ENCODE data around the gene TFDP2.

Gene TFDP2

DNA sequence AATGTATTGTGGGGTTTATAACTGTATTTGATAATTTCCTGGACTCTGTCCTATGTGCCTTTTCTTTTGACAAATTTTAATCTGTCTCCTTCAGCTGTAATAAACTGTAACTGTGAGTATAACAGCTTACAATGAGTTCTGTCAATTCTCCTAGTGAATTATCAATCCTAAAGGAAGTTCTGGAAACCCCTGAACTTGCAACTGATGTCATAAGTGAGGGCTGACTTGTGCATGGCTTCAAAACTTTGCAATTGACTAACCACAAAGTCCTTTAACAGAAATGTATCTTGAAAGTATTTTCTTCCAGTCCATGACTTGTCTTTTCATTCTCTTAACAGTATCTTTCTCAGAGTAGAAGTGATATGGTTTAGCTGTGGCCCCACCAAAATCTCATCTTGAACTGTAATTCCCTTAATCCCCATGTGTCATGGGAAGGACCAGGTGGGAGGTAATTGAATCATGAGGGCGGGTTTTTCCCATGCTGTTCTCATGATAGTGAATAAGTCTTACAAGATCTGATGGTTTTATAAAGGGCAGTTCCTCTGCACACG is 108.3 kb downstream of the TFDP2 start:
- no peak overlapping the region for H3K9ac ChIP-seq (ENCODE audit: low read length)
- no peaks in the 10 kb centered on the region for H3K4me1 ChIP-seq (ENCODE audit: control insufficient read depth, insufficient read depth, low read depth, low read length)
- no peak overlapping the region for H3K23ac ChIP-seq (ENCODE audit: low read length in 2 of 2)
- H2BK5ac ChIP-seq (ENCODE audit: low read depth, low read length, poor library complexity, severe bottlenecking): no peak overlapping the region
- no peaks in the 10 kb centered on the region for H3K9me3 ChIP-seq (ENCODE audit: control insufficient read depth, low read length)
- H4K91ac ChIP-seq (ENCODE audit: low read length): no peak overlapping the region
- H2BK12ac ChIP-seq (ENCODE audit: low read length in 2 of 2): no peak overlapping the region
- no peak overlapping the region for H3K18ac ChIP-seq (ENCODE audit: low read depth in 1 of 2, low read length in 2 of 2)
- peaks cover 0 to 6% of the 10 kb centered on the region in 2 experiments for H3K36me3 ChIP-seq (ENCODE audit: control insufficient read depth in 1 of 2, insufficient read depth in 2 of 2, low read depth in 1 of 2, low read length in 2 of 2)
- DNase-seq: no peak
- no peaks in the 10 kb centered on the region for H3K27me3 ChIP-seq (ENCODE audit: control insufficient read depth in 1 of 2, insufficient read depth in 1 of 2, low read length in 2 of 2)
- 100% methylated on average over 2 of the region's 2 CpGs for whole genome bisulfite sequencing
- H3K27ac ChIP-seq (ENCODE audit: low read length, poor library complexity, severe bottlenecking): no peak overlapping the region
- H4K8ac ChIP-seq (ENCODE audit: low read length): no peak overlapping the region
- H2BK15ac ChIP-seq (ENCODE audit: low read depth, poor library complexity, severe bottlenecking): no peak overlapping the region
- H3K4ac ChIP-seq (ENCODE audit: low read depth in 1 of 2, low read length in 2 of 2): no peak overlapping the region
- no peak overlapping the region for H3K14ac ChIP-seq (ENCODE audit: low read length in 2 of 2)
- peaks cover 3% of the 10 kb centered on the region for H3K79me1 ChIP-seq (replicated peaks; ENCODE audit: low read length, poor library complexity, severe bottlenecking)
- no peak overlapping the region for H2BK120ac ChIP-seq (ENCODE audit: low read depth, low read length)
- H3K4me2 ChIP-seq (ENCODE audit: low read length, poor library complexity, severe bottlenecking): no peak overlapping the region
- H3K4me3 ChIP-seq (ENCODE audit: insufficient read depth in 1 of 2, low read depth in 1 of 2, low read length in 2 of 2): no peak overlapping the region
- H2AFZ ChIP-seq (ENCODE audit: low read depth, low read length): no peak overlapping the region
- no peak overlapping the region for H2AK5ac ChIP-seq (ENCODE audit: low read length, severe bottlenecking)

DNA sequence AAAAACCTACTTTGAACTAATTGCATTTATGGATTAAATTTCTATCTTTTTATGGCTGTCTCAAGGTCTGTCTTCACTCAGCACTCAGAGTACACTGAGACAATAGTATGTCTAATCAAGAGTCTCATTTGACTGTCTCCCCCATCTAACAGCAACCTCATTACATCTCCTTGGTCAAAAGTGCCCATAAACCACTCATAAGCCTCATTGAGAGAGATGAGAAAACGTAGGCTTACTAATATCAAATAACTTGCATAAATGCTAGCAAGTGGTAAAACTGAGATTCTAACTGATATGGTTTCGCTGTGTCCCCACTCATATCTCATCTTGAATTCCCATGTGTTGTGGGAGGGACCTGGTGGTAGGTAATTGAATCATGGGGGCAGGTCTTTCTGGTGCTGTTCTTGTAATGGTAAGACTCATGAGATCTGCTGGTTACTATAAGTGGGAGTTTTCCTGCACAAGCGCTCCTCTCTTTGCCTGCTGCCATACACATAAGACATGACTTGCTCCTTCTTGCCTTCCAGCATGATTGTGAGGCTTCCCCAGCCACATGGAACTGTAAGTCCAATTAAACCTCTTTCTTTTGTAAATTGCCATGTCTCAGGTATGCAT is 113.9 kb downstream of the TFDP2 start:
- Histone ChIP-seq H3K79me1 (replicated peaks; ENCODE audit: low read length, poor library complexity, severe bottlenecking) (peaks cover 3% of the 10 kb centered on the region), H2BK12ac (ENCODE audit: low read length in 2 of 2) (no peak overlapping the region), H3K36me3 (ENCODE audit: control insufficient read depth in 1 of 2, insufficient read depth in 2 of 2, low read depth in 1 of 2, low read length in 2 of 2) (no peaks in the 10 kb centered on the region), H3K18ac (ENCODE audit: low read depth in 1 of 2, low read length in 2 of 2) (no peak overlapping the region), H3K9me3 (ENCODE audit: control insufficient read depth, low read length) (no peaks in the 10 kb centered on the region), H3K4me2 (ENCODE audit: low read length, poor library complexity, severe bottlenecking) (no peak overlapping the region), H2BK5ac (ENCODE audit: low read depth, low read length, poor library complexity, severe bottlenecking) (no peak overlapping the region), H3K23ac (ENCODE audit: low read length in 2 of 2) (no peak overlapping the region), H2BK15ac (ENCODE audit: low read depth, poor library complexity, severe bottlenecking) (no peak overlapping the region), H3K9ac (ENCODE audit: low read length) (no peak overlapping the region), H3K27me3 (ENCODE audit: control insufficient read depth in 1 of 2, insufficient read depth in 1 of 2, low read length in 2 of 2) (no peaks in the 10 kb centered on the region), H4K91ac (ENCODE audit: low read length) (no peak overlapping the region), H2AK5ac (ENCODE audit: low read length, severe bottlenecking) (no peak overlapping the region), H4K8ac (ENCODE audit: low read length) (no peak overlapping the region), H3K4me3 (ENCODE audit: insufficient read depth in 1 of 2, low read depth in 1 of 2, low read length in 2 of 2) (no peak overlapping the region), H3K27ac (ENCODE audit: low read length, poor library complexity, severe bottlenecking) (no peak overlapping the region), H2BK120ac (ENCODE audit: low read depth, low read length) (no peak overlapping the region), H3K4me1 (ENCODE audit: control insufficient read depth, insufficient read depth, low read depth, low read length) (no peaks in the 10 kb centered on the region), H3K4ac (ENCODE audit: low read depth in 1 of 2, low read length in 2 of 2) (no peak overlapping the region), H2AFZ (ENCODE audit: low read depth, low read length) (no peak overlapping the region), H3K14ac (ENCODE audit: low read length in 2 of 2) (no peak overlapping the region)
- no peak for DNase-seq
- 86% methylated on average over 2 of the region's 3 CpGs for WGBS

DNA sequence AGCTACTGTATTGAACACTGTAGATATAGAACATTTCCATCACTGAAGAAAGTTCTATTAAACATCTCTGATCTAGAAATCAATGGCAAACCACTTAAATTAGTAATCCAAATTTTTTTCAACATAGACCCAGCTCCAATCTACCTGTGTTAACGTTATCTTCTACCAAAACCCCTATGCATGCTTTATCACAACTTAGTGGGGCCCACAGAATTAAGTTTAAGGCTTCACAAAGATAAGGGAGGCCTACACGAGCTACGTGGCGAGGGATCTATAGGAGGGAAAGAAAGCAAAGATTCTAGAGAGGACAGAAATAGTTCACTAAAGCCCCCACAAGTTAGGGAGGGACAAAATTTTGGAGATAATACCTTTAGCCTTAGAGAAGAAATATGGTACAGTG is 116.1 kb downstream of the TFDP2 start:
- DNase-seq: no peak
- no peaks in the 10 kb centered on the region for H3K9me3 ChIP-seq (ENCODE audit: control insufficient read depth, low read length)
- no peak overlapping the region for H4K91ac ChIP-seq (ENCODE audit: low read length)
- no peak overlapping the region for H4K8ac ChIP-seq (ENCODE audit: low read length)
- no peak overlapping the region for H2BK120ac ChIP-seq (ENCODE audit: low read depth, low read length)
- H3K27me3 ChIP-seq (ENCODE audit: control insufficient read depth in 1 of 2, insufficient read depth in 1 of 2, low read length in 2 of 2): no peaks in the 10 kb centered on the region
- H3K4ac ChIP-seq (ENCODE audit: low read depth in 1 of 2, low read length in 2 of 2): no peak overlapping the region
- H3K14ac ChIP-seq (ENCODE audit: low read length in 2 of 2): no peak overlapping the region
- no peak overlapping the region for H2BK12ac ChIP-seq (ENCODE audit: low read length in 2 of 2)
- H2BK5ac ChIP-seq (ENCODE audit: low read depth, low read length, poor library complexity, severe bottlenecking): no peak overlapping the region
- H3K4me2 ChIP-seq (ENCODE audit: low read length, poor library complexity, severe bottlenecking): no peak overlapping the region
- H3K9ac ChIP-seq (ENCODE audit: low read length): no peak overlapping the region
- H3K36me3 ChIP-seq (ENCODE audit: control insufficient read depth in 1 of 2, insufficient read depth in 2 of 2, low read depth in 1 of 2, low read length in 2 of 2): no peaks in the 10 kb centered on the region
- 88% methylated on average over 4 of the region's 4 CpGs for WGBS
- no peak overlapping the region for H3K23ac ChIP-seq (ENCODE audit: low read length in 2 of 2)
- H2AFZ ChIP-seq (ENCODE audit: low read depth, low read length): no peak overlapping the region
- H2BK15ac ChIP-seq (ENCODE audit: low read depth, poor library complexity, severe bottlenecking): no peak overlapping the region
- no peak overlapping the region for H2AK5ac ChIP-seq (ENCODE audit: low read length, severe bottlenecking)
- H3K27ac ChIP-seq (ENCODE audit: low read length, poor library complexity, severe bottlenecking): no peak overlapping the region
- H3K4me1 ChIP-seq (ENCODE audit: control insufficient read depth, insufficient read depth, low read depth, low read length): no peaks in the 10 kb centered on the region
- no peak overlapping the region for H3K18ac ChIP-seq (ENCODE audit: low read depth in 1 of 2, low read length in 2 of 2)
- H3K79me1 ChIP-seq (replicated peaks; ENCODE audit: low read length, poor library complexity, severe bottlenecking): peaks cover 2% of the 10 kb centered on the region
- H3K4me3 ChIP-seq (ENCODE audit: insufficient read depth in 1 of 2, low read depth in 1 of 2, low read length in 2 of 2): no peak overlapping the region

DNA sequence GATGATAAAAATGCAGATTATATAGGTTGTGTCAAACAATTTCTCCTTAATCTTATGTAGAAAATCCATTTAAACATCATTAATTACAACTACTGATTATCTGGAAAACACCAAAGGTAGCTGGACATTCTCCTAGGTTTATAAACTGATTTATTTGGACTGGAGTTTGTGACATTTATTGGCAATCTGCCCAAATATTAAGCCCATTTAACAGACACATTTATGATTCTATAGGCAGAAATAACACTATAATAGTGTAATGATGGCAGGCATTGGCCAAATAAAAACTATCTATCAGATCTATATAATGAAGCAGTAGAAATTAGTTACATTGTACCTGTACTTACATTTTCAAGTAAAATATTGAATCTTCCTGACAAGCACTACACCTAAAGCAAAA is 117.8 kb downstream of the TFDP2 start:
- Histone ChIP-seq H3K23ac (ENCODE audit: low read length in 2 of 2) (no peak overlapping the region), H2AK5ac (ENCODE audit: low read length, severe bottlenecking) (no peak overlapping the region), H4K8ac (ENCODE audit: low read length) (no peak overlapping the region), H2BK120ac (ENCODE audit: low read depth, low read length) (no peak overlapping the region), H3K27me3 (ENCODE audit: control insufficient read depth in 1 of 2, insufficient read depth in 1 of 2, low read length in 2 of 2) (no peaks in the 10 kb centered on the region), H3K4me1 (ENCODE audit: control insufficient read depth, insufficient read depth, low read depth, low read length) (no peaks in the 10 kb centered on the region), H3K4me2 (ENCODE audit: low read length, poor library complexity, severe bottlenecking) (no peak overlapping the region), H3K9me3 (ENCODE audit: control insufficient read depth, low read length) (no peaks in the 10 kb centered on the region), H2BK12ac (ENCODE audit: low read length in 2 of 2) (no peak overlapping the region), H3K79me1 (replicated peaks; ENCODE audit: low read length, poor library complexity, severe bottlenecking) (peaks cover 2% of the 10 kb centered on the region), H2BK15ac (ENCODE audit: low read depth, poor library complexity, severe bottlenecking) (no peak overlapping the region), H3K9ac (ENCODE audit: low read length) (no peak overlapping the region), H4K91ac (ENCODE audit: low read length) (no peak overlapping the region), H3K36me3 (ENCODE audit: control insufficient read depth in 1 of 2, insufficient read depth in 2 of 2, low read depth in 1 of 2, low read length in 2 of 2) (no peaks in the 10 kb centered on the region), H3K4me3 (ENCODE audit: insufficient read depth in 1 of 2, low read depth in 1 of 2, low read length in 2 of 2) (no peak overlapping the region), H3K14ac (ENCODE audit: low read length in 2 of 2) (no peak overlapping the region), H3K27ac (ENCODE audit: low read length, poor library complexity, severe bottlenecking) (no peak overlapping the region), H3K4ac (ENCODE audit: low read depth in 1 of 2, low read length in 2 of 2) (no peak overlapping the region), H3K18ac (ENCODE audit: low read depth in 1 of 2, low read length in 2 of 2) (no peak overlapping the region), H2BK5ac (ENCODE audit: low read depth, low read length, poor library complexity, severe bottlenecking) (no peak overlapping the region), H2AFZ (ENCODE audit: low read depth, low read length) (no peak overlapping the region)
- DNase-seq: no peak
